ENCODE data around the gene BOLA3.
"Not testable (repeated sequence)": the region's sequence is repeated elsewhere in the genome, so short reads cannot be mapped to it uniquely, and the experiment has no call there.

Gene BOLA3

GRCh38 chr2:74107071-74107470 lies 40.6 kb downstream of the BOLA3 start:
- intact Hi-C loops (cut with DNase I): no loop called here
- DNase-seq: no peak

GRCh38 chr2:74105413-74105812 lies 42.3 kb downstream of the BOLA3 start:
- intact Hi-C loops (cut with DNase I): no loop called here
- DNase-seq: no peak

GRCh38 chr2:74104839-74105238 lies 42.9 kb downstream of the BOLA3 start:
- intact Hi-C loops (cut with DNase I): no loop called here
- no peak for DNase-seq

GRCh38 chr2:74103763-74104162 lies 43.9 kb downstream of the BOLA3 start:
- no peak for DNase-seq
- intact Hi-C loops (cut with DNase I): no loop called here

- intact Hi-C loops (cut with DNase I): no loop called here
- DNase-seq: no peak
Measured at GRCh38 chr2:74102516-74102915, 45.2 kb downstream of the BOLA3 start.

GRCh38 chr2:74101574-74102300 lies 46.0 kb downstream of the BOLA3 start:
- no peak for DNase-seq
- intact Hi-C loops (cut with DNase I): no loop called here

GRCh38 chr2:74100254-74101216 lies 47.2 kb downstream of the BOLA3 start:
- intact Hi-C loops (cut with DNase I): no loop called here

GRCh38 chr2:74099835-74100234 lies 47.9 kb downstream of the BOLA3 start:
- intact Hi-C loops (cut with DNase I): no loop called here
- peak in 1 of 10 donors; percentile 87 for DNase-seq

More at GRCh38 chr2:74100254-74101216, 47.2 kb downstream of the BOLA3 start:
- DNase-seq: no peak

GRCh38 chr2:74099271-74099670 lies 48.4 kb downstream of the BOLA3 start:
- intact Hi-C loops (cut with DNase I): no loop called here
- no peak for DNase-seq

- intact Hi-C loops (cut with DNase I): no loop called here
- DNase-seq: no peak
Measured at GRCh38 chr2:74097574-74097973, 50.1 kb downstream of the BOLA3 start.

GRCh38 chr2:74096052-74096451 lies 51.7 kb downstream of the BOLA3 start:
- intact Hi-C loops (cut with DNase I): no loop called here
- DNase-seq: no peak

GRCh38 chr2:74095632-74096031 lies 52.1 kb downstream of the BOLA3 start:
- intact Hi-C loops (cut with DNase I): no loop called here
- DNase-seq: no peak

- intact Hi-C loops (cut with DNase I): loop anchor here (5.0 kb wide), 1 partner anchor 92 kb away; no protein-coding TSS in a partner anchor
- DNase-seq: no peak
Measured at GRCh38 chr2:74094291-74094690, 53.4 kb downstream of the BOLA3 start.

- DNase-seq: no peak
- intact Hi-C loops (cut with DNase I): loop anchor here (5.0 kb wide), 1 partner anchor 92 kb away; no protein-coding TSS in a partner anchor
Measured at GRCh38 chr2:74093840-74094239, 53.9 kb downstream of the BOLA3 start.

- intact Hi-C loops (cut with DNase I): loop anchor here (5.0 kb wide), 1 partner anchor 91 kb away; no protein-coding TSS in a partner anchor
- no peak for DNase-seq
Measured at GRCh38 chr2:74093426-74093825, 54.3 kb downstream of the BOLA3 start.

GRCh38 chr2:74092275-74092674 lies 55.4 kb downstream of the BOLA3 start:
- DNase-seq: peak in 1 of 10 donors; percentile 37
- intact Hi-C loops (cut with DNase I): loop anchor here (5.0 kb wide), 1 partner anchor 90 kb away; no protein-coding TSS in a partner anchor

- DNase-seq: peak in 1 of 10 donors; percentile 65
- intact Hi-C loops (cut with DNase I): loop anchor here (5.0 kb wide), 1 partner anchor 89 kb away; no protein-coding TSS in a partner anchor
Measured at GRCh38 chr2:74091391-74091790, 56.3 kb downstream of the BOLA3 start.

GRCh38 chr2:74089816-74090745 lies 57.6 kb downstream of the BOLA3 start:
- DNase-seq: peak in 2 of 10 donors; percentile 45 to 77
- intact Hi-C loops (cut with DNase I): loop anchor here (5.0 kb wide), 1 partner anchor 88 kb away; no protein-coding TSS in a partner anchor

GRCh38 chr2:74088676-74089075 lies 59.0 kb downstream of the BOLA3 start:
- intact Hi-C loops (cut with DNase I); DNase-seq: not testable (repeated sequence)

GRCh38 chr2:74087696-74088095 lies 60.0 kb downstream of the BOLA3 start:
- intact Hi-C loops (cut with DNase I): no loop called here
- peak in 1 of 10 donors; percentile 45 for DNase-seq
